ENCODE measurements around the gene COX6B1.
A peak's percentile ranks its signal among the peaks of the same experiment; 100 is the strongest.

COX6B1 gene

GRCh38 chr19:35692010-35692409 lies 43.9 kb downstream of the COX6B1 start:
- no peak overlapping the region for H3K4me2 ChIP-seq (ENCODE audit: low read length)
- no peak overlapping the region for H3K18ac ChIP-seq (ENCODE audit: low read length)
- H3K27ac ChIP-seq (ENCODE audit: low read depth, low read length): no peak overlapping the region
- no CpG with 5 or more reads among the region's 11 CpGs for WGBS (ENCODE audit: extremely low coverage, insufficient coverage, low lambda C conversion rate)
- H2AK5ac ChIP-seq (ENCODE audit: low read length): no peak overlapping the region
- H3K4ac ChIP-seq (ENCODE audit: low read depth, low read length): no peak overlapping the region
- no peak overlapping the region for H2BK15ac ChIP-seq (replicated peaks; ENCODE audit: low read depth)
- no peaks in the 10 kb centered on the region for H3K79me2 ChIP-seq (ENCODE audit: control insufficient read depth, insufficient read depth, low read length)
- no peaks in the 10 kb centered on the region for H3K36me3 ChIP-seq (ENCODE audit: control insufficient read depth, insufficient read depth, low read length)
- H2BK120ac ChIP-seq (ENCODE audit: low read depth, low read length): no peak overlapping the region
- no peak overlapping the region for H2BK5ac ChIP-seq (ENCODE audit: low read length)
- H4K5ac ChIP-seq (ENCODE audit: low read length): no peak overlapping the region
- no peaks in the 10 kb centered on the region for H3K4me1 ChIP-seq (ENCODE audit: control insufficient read depth, low read depth, low read length)
- H3K56ac ChIP-seq (ENCODE audit: low read length): no peak overlapping the region
- H3K79me1 ChIP-seq (ENCODE audit: low read length): no peaks in the 10 kb centered on the region
- no peak overlapping the region for H3K23ac ChIP-seq (ENCODE audit: low read length)
- no peak overlapping the region for H3K9ac ChIP-seq (ENCODE audit: low read length)
- H4K8ac ChIP-seq (ENCODE audit: low read depth, low read length): no peak overlapping the region
- H3K27me3 ChIP-seq (ENCODE audit: insufficient read depth, low read length, poor library complexity): no peaks in the 10 kb centered on the region
- DNase-seq: no peak
- H3K4me3 ChIP-seq (ENCODE audit: low read length): no peak overlapping the region

- H3K4ac ChIP-seq (ENCODE audit: low read depth, low read length): no peak overlapping the region
- H3K9ac ChIP-seq (ENCODE audit: low read length): no peak overlapping the region
- H3K56ac ChIP-seq (ENCODE audit: low read length): no peak overlapping the region
- H2BK15ac ChIP-seq (replicated peaks; ENCODE audit: low read depth): no peak overlapping the region
- H3K36me3 ChIP-seq (ENCODE audit: control insufficient read depth, insufficient read depth, low read length): no peaks in the 10 kb centered on the region
- H2AK5ac ChIP-seq (ENCODE audit: low read length): no peak overlapping the region
- H3K79me2 ChIP-seq (ENCODE audit: control insufficient read depth, insufficient read depth, low read length): no peaks in the 10 kb centered on the region
- H4K5ac ChIP-seq (ENCODE audit: low read length): no peak overlapping the region
- H4K8ac ChIP-seq (ENCODE audit: low read depth, low read length): no peak overlapping the region
- no peaks in the 10 kb centered on the region for H3K79me1 ChIP-seq (ENCODE audit: low read length)
- no peak overlapping the region for H3K18ac ChIP-seq (ENCODE audit: low read length)
- H3K27me3 ChIP-seq (ENCODE audit: insufficient read depth, low read length, poor library complexity): no peaks in the 10 kb centered on the region
- no peak overlapping the region for H2BK120ac ChIP-seq (ENCODE audit: low read depth, low read length)
- no peak overlapping the region for H3K4me2 ChIP-seq (ENCODE audit: low read length)
- no CpG with 5 or more reads among the region's 8 CpGs for WGBS (ENCODE audit: extremely low coverage, insufficient coverage, low lambda C conversion rate)
- DNase-seq: no peak
- no peak overlapping the region for H3K27ac ChIP-seq (ENCODE audit: low read depth, low read length)
- no peak overlapping the region for H3K23ac ChIP-seq (ENCODE audit: low read length)
- no peak overlapping the region for H2BK5ac ChIP-seq (ENCODE audit: low read length)
- no peaks in the 10 kb centered on the region for H3K4me1 ChIP-seq (ENCODE audit: control insufficient read depth, low read depth, low read length)
- H3K4me3 ChIP-seq (ENCODE audit: low read length): no peak overlapping the region
Measured at GRCh38 chr19:35693422-35693821, 45.3 kb downstream of the COX6B1 start.

GRCh38 chr19:35693835-35694599 lies 45.9 kb downstream of the COX6B1 start:
- Histone ChIP-seq H4K5ac (ENCODE audit: low read length) (no peak overlapping the region), H2BK15ac (replicated peaks; ENCODE audit: low read depth) (no peak overlapping the region), H2AK5ac (ENCODE audit: low read length) (no peak overlapping the region), H3K18ac (ENCODE audit: low read length) (no peak overlapping the region), H3K27ac (ENCODE audit: low read depth, low read length) (no peak overlapping the region), H2BK120ac (ENCODE audit: low read depth, low read length) (no peak overlapping the region), H3K79me1 (ENCODE audit: low read length) (no peaks in the 10 kb centered on the region), H3K4me2 (ENCODE audit: low read length) (no peak overlapping the region), H3K4me1 (ENCODE audit: control insufficient read depth, low read depth, low read length) (no peaks in the 10 kb centered on the region), H3K56ac (ENCODE audit: low read length) (no peak overlapping the region), H3K23ac (ENCODE audit: low read length) (no peak overlapping the region), H3K79me2 (ENCODE audit: control insufficient read depth, insufficient read depth, low read length) (no peaks in the 10 kb centered on the region), H3K36me3 (ENCODE audit: control insufficient read depth, insufficient read depth, low read length) (no peaks in the 10 kb centered on the region), H3K4me3 (ENCODE audit: low read length) (no peak overlapping the region), H3K27me3 (ENCODE audit: insufficient read depth, low read length, poor library complexity) (no peaks in the 10 kb centered on the region), H2BK5ac (ENCODE audit: low read length) (no peak overlapping the region), H3K9ac (ENCODE audit: low read length) (no peak overlapping the region), H4K8ac (ENCODE audit: low read depth, low read length) (no peak overlapping the region), H3K4ac (ENCODE audit: low read depth, low read length) (no peak overlapping the region)
- 100% methylated on average over 1 of the region's 8 CpGs for WGBS (ENCODE audit: extremely low coverage, insufficient coverage, low lambda C conversion rate)
- DNase-seq: peak; percentile 91

GRCh38 chr19:35695895-35696422 lies 47.8 kb downstream of the COX6B1 start:
- Histone ChIP-seq H3K4me2 (ENCODE audit: low read length) (no peak overlapping the region), H2BK5ac (ENCODE audit: low read length) (no peak overlapping the region), H3K4ac (ENCODE audit: low read depth, low read length) (no peak overlapping the region), H2BK15ac (replicated peaks; ENCODE audit: low read depth) (no peak overlapping the region), H3K56ac (ENCODE audit: low read length) (no peak overlapping the region), H3K23ac (ENCODE audit: low read length) (no peak overlapping the region), H3K36me3 (ENCODE audit: control insufficient read depth, insufficient read depth, low read length) (no peaks in the 10 kb centered on the region), H3K79me2 (ENCODE audit: control insufficient read depth, insufficient read depth, low read length) (no peaks in the 10 kb centered on the region), H3K9ac (ENCODE audit: low read length) (no peak overlapping the region), H3K27me3 (ENCODE audit: insufficient read depth, low read length, poor library complexity) (no peaks in the 10 kb centered on the region), H3K18ac (ENCODE audit: low read length) (no peak overlapping the region), H3K79me1 (ENCODE audit: low read length) (no peaks in the 10 kb centered on the region), H2AK5ac (ENCODE audit: low read length) (no peak overlapping the region), H4K5ac (ENCODE audit: low read length) (no peak overlapping the region), H3K4me3 (ENCODE audit: low read length) (no peak overlapping the region), H2BK120ac (ENCODE audit: low read depth, low read length) (no peak overlapping the region), H3K27ac (ENCODE audit: low read depth, low read length) (no peak overlapping the region), H3K4me1 (ENCODE audit: control insufficient read depth, low read depth, low read length) (no peaks in the 10 kb centered on the region), H4K8ac (ENCODE audit: low read depth, low read length) (no peak overlapping the region)
- no peak for DNase-seq
- no CpG with 5 or more reads among the region's 2 CpGs for WGBS (ENCODE audit: extremely low coverage, insufficient coverage, low lambda C conversion rate)

GRCh38 chr19:35696835-35697234 lies 48.7 kb downstream of the COX6B1 start:
- Histone ChIP-seq H4K8ac (ENCODE audit: low read depth, low read length) (no peak overlapping the region), H3K4me2 (ENCODE audit: low read length) (no peak overlapping the region), H3K18ac (ENCODE audit: low read length) (no peak overlapping the region), H3K4me1 (ENCODE audit: control insufficient read depth, low read depth, low read length) (no peaks in the 10 kb centered on the region), H3K79me2 (ENCODE audit: control insufficient read depth, insufficient read depth, low read length) (no peaks in the 10 kb centered on the region), H2BK120ac (ENCODE audit: low read depth, low read length) (no peak overlapping the region), H3K4ac (ENCODE audit: low read depth, low read length) (no peak overlapping the region), H3K9ac (ENCODE audit: low read length) (no peak overlapping the region), H4K5ac (ENCODE audit: low read length) (no peak overlapping the region), H3K23ac (ENCODE audit: low read length) (no peak overlapping the region), H3K56ac (ENCODE audit: low read length) (no peak overlapping the region), H3K27me3 (ENCODE audit: insufficient read depth, low read length, poor library complexity) (no peaks in the 10 kb centered on the region), H2BK15ac (replicated peaks; ENCODE audit: low read depth) (no peak overlapping the region), H2AK5ac (ENCODE audit: low read length) (no peak overlapping the region), H3K27ac (ENCODE audit: low read depth, low read length) (no peak overlapping the region), H3K79me1 (ENCODE audit: low read length) (no peaks in the 10 kb centered on the region), H2BK5ac (ENCODE audit: low read length) (no peak overlapping the region), H3K36me3 (ENCODE audit: control insufficient read depth, insufficient read depth, low read length) (no peaks in the 10 kb centered on the region), H3K4me3 (ENCODE audit: low read length) (no peak overlapping the region)
- DNase-seq: no peak
- no CpG with 5 or more reads among the region's 4 CpGs for whole genome bisulfite sequencing (ENCODE audit: extremely low coverage, insufficient coverage, low lambda C conversion rate)
